T47D (cell line): ENCODE data around the gene FBLIM1.
"Not testable (repeated sequence)": the region's sequence is repeated elsewhere in the genome, so short reads cannot be mapped to it uniquely, and the experiment has no call there.

Experiments
- DNase-seq, 2 experiments: peaks; one replicate each; pipeline versions ENCODE4 v3.0.0 to v3.0.0-alpha.2; 2011 to 2012; ENCODE audit warnings: low read depth in 1 of 2, low spot score in 1 of 2
- JUND ChIP-seq: IDR thresholded peaks from 2 replicates; pipeline ENCODE4 v1.6.1; 2012; ENCODE audit warnings: low read depth
- in situ Hi-C: cut with HindIII; loops from 2 replicates; pipeline ENCODE4 v1.10.0; 2016; ENCODE audit warnings: low sequenced_read_pairs, low pct_unique_long_range_greater_than_20kb

The FBLIM1 gene

GRCh38 chr1:15826810-15827507, 68.4 kb downstream of the FBLIM1 start:
- in situ Hi-C loops, result no loop called here
- DNase-seq, result peak in 1 of 2 experiments; percentile 87
- TF ChIP-seq JUND, result no peak

- DNase-seq, in situ Hi-C loops: not testable (repeated sequence)
Measured at GRCh38 chr1:15827567-15827966, 69.0 kb downstream of the FBLIM1 start.

DNA sequence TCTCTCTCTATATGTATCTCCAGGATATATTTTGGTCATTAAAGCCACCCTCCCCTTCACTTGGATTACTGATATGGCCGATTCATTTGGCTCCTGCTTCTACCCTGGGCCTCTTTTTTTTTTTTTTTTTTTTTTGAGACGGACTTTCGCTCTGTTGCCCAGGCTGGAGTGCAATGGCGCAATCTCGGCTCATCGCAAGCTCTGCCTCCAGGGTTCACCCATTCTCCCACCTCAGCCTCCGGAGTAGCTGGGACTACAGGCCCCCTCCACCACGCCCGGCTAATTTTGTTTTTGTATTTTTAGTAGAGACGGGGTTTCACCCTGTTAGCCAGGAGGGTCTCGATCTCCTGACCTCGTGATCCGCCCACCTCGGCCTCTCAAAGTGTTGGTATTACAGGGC, 70.3 kb downstream of the FBLIM1 start:
- DNase-seq, in situ Hi-C loops: not testable (repeated sequence)

DNA sequence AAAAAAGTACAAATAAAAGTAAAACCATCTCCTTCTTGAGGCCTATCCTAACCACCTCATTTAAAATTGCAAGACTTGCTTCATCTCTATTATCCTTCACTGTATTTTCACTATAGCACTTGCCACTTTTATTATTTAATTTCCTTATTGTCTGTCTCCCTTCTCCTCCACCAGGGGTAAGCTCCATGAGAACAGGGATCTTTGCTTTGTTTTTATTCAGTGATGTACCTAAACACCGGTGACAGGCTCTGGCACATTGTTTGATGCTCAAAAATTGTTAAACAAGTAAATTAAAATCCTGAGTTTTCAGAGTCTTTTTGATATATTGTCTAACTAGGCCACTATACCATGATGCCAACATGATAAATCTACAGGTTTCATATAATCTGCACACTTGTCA, 71.7 kb downstream of the FBLIM1 start:
- peak in 1 of 2 experiments; percentile 10 for DNase-seq
- no peak for TF ChIP-seq JUND
- in situ Hi-C loops, result no loop called here

DNA sequence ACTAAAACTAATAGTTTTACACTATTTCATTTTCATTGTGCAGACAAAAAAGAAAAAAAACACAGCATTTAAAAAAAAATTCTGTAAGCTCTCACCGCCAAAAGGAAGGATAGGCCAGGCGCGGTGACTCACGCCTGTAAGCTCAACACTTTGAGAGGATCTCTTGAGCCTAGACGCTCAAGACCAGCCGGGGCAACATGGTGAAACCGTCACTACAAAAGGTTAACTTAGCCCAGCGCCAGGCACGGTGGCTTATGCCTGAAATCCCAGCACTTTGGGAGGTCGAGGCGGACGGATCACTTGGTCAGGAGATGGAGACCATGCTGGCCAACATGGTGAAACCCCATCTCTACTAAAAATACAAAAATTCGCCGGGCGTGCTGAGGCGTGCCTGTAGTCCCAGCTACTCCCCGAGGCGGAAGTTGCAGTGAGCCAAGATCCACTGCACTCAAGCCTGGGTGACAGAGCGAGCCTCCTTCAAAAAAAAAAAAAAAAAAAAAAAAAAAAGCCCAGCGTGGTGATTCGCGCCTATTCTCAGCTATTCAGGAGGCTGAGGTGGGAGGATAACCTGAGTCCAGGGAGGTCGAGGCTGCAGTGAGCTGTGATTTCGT, 74.6 kb downstream of the FBLIM1 start:
- DNase-seq, result peak in 1 of 2 experiments; percentile 81
- no peak for TF ChIP-seq JUND
- in situ Hi-C loops, result no loop called here

GRCh38 chr1:15833842-15834405, 75.3 kb downstream of the FBLIM1 start:
- no peak for TF ChIP-seq JUND
- DNase-seq, result no peak

GRCh38 chr1:15834406-15835204, 76.0 kb downstream of the FBLIM1 start:
- in situ Hi-C loops, result no loop called here
- TF ChIP-seq JUND, result no peak
- peak; percentile 50 to 92 for DNase-seq

More at GRCh38 chr1:15833842-15834405, 75.3 kb downstream of the FBLIM1 start:
- in situ Hi-C loops, result no loop called here

- no peak for TF ChIP-seq JUND
- in situ Hi-C loops, result no loop called here
- no peak for DNase-seq
Measured at GRCh38 chr1:15835205-15835740, 76.7 kb downstream of the FBLIM1 start.

- DNase-seq, result peak; percentile 57 to 99
- TF ChIP-seq JUND, result no peak
- in situ Hi-C loops, result no loop called here
Measured at GRCh38 chr1:15835741-15836510, 77.3 kb downstream of the FBLIM1 start.
